ENCODE data around the gene SLC1A1.

The SLC1A1 gene

DNA sequence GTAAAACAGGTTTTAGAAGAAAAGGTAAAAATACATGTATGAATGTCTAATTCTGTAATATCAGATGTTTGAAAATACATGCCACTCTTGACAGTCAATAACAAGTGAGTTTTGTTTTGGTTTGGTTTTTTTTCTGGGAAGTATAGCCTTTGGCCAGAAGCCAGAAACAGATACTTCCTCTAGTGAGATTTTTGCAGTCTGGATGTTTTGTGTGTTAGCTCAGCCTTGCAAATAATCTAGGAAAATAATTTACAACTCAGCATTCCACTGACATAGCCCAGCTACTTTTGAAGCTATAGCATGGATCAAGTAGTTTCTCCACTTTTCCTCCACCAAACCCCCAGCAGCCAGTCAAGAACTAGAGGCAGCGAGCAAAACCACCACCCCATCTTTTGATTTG lies 56.7 kb downstream of the SLC1A1 start:
- DNase-seq = no peak

GRCh38 chr9:4548811-4549725 lies 58.8 kb downstream of the SLC1A1 start:
- no peak for DNase-seq

DNA sequence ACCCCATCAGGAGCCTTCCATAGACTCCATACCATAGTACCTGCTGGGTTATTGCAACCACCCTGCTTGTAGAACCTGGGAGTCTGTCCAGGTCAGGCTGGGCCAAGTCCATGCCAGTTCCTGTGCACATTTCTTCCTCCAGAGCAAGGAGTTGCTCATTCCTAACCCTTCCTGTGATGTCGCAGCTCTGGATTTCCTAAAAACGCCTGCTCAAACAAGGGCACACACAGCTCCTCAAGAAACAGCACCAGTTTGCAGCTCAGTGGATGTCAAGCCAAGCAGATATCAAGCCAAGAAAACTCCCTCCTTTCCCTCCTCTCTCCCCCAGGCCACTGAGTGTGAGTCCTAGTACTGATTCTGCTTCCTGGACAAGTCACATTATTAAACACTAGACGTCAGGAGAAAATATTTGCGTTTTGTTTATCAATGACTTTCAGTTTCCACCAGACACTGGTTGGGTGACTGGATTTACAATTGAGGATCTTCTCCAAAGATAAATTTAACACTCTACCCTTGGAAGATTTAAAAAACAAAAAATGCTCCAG lies 59.6 kb downstream of the SLC1A1 start:
- DNase-seq = no peak

DNA sequence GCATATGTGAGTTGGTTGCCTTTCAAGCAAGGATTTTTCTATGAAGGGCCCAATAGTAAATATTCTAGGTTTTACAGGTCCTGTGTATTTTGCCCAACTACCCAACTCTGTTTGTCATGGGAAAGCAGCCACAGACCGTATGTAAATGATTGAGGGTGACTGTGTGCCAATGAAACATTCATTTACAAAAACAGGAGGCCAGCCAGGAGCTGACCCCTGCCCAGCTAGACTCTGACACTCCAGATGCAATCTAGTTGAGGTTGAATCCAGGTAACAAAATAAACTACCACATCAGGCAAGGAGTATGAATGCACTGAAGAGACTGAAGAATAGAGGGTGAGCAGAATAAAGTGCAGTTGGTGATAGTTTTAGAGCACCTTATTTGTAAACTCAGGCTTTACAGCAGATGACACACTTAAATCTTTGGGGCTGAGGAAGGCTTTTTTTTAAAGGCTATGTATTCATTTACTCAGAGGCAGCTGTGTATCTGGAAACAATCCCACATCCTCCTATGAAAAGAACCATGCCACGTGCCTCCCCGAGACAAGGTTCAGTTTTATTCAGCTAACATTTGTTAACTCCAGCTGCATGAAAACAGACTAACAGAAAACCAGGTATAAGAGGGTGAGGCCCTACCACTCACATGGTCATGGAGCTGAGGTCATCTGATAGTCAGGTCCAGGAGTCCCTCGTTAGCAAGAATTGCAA lies 60.7 kb downstream of the SLC1A1 start:
- no peak for DNase-seq

DNA sequence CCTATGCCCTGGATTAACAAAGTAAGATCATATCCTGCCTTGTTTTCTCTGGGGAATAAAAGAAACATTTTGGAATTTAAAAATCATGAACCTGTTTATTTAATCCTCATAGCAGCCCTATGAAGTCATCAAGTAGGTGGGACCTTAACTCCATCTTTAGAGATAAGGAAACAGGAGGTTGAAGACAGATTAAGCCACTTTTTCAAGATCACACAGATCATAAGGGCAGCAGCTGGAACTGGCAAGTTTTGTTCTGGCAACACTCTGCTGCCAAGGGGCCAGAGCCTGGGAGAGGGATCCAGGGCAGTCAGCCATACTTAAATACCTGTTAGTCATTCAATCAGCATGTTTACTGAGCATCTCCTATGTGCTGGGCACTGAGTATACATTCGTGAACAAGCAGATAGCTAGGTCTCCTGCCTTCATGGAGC lies 63.7 kb downstream of the SLC1A1 start:
- DNase-seq = no peak

DNA sequence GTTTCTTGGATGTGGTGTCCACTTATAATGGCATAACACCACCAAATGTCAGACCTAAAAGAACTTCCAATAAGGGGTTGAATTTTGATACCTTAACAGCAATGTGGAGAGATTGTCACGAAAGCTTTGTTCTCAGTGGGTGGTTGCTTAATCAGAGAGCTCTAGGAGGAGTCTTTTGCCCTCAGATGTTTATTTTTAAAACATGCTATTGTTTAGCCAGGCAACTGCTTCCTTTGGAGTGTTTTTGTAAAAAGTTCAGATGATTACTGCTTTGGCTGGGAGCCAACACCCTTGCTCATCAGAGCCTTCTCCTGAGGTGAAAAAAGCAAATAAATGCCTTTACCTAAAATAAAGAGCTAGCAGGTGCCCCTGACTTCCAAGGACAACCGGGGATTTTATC lies 65.0 kb downstream of the SLC1A1 start:
- no peak for DNase-seq

DNA sequence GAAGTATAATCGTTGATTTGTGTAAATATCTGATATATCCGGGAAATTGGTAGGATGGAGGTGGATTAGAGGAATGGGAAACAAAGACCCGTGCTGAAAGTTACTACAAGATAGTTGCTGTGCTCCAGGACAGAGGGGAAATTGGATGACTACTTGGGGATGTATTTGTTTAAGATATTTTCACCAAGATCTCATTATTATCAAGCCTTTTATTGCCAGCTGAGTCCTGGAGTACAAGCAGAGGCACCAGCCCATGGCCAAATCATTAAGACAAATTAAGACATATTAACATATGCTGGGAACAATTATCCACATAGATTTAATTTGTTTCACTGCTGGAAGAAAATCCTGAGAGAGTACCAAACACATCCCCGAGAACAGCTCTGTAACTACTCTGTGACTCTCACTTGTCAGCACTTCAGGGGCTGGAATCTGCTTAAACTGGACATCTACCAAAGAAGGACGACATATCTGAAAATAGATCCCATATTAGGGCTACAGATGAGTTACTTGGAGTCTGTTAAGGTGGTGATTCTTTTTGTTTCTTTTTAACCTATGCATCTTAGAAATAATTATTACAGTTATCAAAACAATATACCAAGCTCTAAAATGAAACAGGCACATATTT lies 68.2 kb downstream of the SLC1A1 start:
- DNase-seq = no peak

GRCh38 chr9:4559261-4560182 lies 69.3 kb downstream of the SLC1A1 start:
- DNase-seq = no peak

GRCh38 chr9:4563105-4563504 lies 72.8 kb downstream of the SLC1A1 start:
- DNase-seq = no peak

GRCh38 chr9:4566806-4567205 lies 76.5 kb downstream of the SLC1A1 start:
- DNase-seq = no peak

DNA sequence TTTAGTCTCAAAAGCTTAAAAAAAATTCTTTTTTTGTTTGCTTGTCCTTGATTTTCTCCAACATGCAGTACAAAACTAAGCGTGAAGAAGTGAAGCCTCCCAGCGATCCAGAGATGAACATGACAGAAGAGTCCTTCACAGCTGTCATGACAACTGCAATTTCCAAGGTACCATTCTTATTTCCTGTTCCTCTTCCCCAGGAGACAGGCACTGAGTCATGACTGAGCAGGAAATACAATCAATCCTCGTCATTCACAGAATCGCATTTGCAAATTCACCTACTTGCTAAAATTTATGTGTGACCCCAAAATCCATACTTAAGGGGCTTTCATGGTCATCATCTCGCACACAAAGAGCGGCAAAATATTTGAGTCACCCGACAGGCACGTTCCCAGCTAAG lies 77.3 kb downstream of the SLC1A1 start:
- DNase-seq = no peak

- no peak for DNase-seq
These were observed 78.8 kb downstream of the SLC1A1 start for GRCh38 chr9:4569101-4569500.

DNA sequence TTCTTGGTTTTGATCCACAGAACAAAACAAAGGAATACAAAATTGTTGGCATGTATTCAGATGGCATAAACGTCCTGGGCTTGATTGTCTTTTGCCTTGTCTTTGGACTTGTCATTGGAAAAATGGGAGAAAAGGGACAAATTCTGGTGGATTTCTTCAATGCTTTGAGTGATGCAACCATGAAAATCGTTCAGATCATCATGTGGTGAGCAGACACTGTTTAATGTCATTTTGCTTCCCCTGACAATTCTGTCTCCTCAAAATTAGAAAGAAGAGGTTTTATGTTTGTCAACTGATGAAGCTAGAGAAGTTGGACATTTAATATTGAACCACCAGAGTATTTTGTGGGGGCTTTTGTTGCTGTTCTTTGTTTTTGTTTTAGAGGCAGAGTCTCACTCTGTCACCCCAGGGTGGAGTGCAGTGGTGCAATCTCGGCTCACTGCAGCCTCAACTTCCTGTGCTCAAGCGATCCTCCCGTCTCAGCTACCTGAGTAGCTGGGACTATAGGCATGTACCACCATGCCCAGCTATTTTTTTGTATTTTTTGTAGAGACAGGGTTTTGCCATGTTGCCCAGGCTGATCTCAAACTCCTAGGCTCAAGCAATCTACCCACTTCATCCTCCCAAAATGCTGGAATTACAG lies 82.0 kb downstream of the SLC1A1 start:
- no peak for DNase-seq

GRCh38 chr9:4573176-4573575 lies 82.9 kb downstream of the SLC1A1 start:
- DNase-seq = no peak

DNA sequence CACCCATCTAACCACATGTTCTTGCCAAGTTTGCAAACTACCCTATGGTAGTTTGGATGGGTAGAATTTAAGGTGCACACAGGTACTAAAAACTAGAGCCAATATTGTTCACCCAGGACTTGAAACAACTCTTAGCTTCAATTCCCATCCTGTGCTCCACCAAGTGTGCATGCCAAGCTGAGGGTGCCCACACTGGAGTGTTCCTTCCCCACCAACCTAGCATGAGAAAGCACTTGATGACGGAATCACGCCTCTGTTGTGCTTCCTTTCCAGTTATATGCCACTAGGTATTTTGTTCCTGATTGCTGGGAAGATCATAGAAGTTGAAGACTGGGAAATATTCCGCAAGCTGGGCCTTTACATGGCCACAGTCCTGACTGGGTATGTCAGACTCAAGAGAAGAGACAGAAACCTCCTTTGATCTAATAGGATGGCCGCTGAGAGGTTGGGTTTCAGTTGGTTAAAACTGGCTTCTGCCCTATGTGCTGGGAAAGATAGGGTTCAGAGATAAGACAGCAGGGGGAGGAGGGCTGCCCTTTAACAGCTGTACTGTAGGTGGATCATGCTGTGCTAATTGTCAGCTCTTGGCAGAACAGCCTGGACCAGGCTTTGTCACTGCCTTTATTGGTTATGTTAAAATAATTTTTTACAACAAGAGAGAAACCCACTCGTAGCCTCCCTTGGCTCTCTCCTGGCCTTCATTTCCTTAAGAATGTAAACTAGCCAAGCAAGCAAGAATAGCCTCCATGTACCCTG lies 83.5 kb downstream of the SLC1A1 start:
- DNase-seq = no peak

DNA sequence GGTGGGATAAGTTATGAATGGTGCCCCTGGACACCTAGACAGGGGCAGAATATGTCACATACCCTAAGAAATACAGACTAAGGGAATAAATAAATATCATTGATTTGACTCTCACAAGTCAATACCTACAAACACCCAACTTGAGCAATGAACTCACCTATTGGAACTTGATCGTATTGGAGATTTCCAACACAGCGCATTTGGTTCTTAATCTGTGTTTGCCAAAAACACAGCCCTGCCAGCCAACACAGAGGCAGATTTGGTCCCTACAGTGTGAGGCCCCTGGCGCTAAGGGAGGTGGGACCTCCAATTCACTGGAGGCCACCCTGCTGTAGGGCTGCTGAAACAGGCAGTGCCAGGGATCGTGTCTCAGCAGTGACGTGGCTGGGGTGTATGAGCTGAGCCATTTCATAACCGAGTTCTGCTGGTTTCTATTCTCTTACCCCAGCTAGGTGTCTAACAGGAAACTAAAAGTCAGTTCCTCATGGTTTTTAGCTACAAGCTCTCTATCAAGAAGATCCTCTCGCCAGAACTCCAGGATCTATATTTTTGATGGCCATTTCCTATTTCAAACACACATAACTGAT lies 84.5 kb downstream of the SLC1A1 start:
- DNase-seq = no peak

DNA sequence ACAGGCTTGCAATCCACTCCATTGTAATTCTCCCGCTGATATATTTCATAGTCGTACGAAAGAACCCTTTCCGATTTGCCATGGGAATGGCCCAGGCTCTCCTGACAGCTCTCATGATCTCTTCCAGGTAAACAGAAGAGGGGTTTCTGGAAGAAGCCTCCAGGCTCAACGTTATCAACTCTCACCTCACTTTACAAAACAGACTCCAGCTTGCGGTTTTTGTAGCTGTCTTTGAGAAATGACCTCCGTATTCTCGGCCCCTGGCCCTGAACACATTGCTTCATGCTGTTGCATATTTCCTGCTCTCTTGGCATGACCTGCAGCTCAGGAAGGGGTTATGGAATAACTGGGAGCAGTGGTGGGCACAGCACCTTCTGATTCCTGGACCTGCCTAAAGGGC lies 85.7 kb downstream of the SLC1A1 start:
- DNase-seq = no peak

GRCh38 chr9:4576448-4576847 lies 86.2 kb downstream of the SLC1A1 start:
- no peak for DNase-seq

DNA sequence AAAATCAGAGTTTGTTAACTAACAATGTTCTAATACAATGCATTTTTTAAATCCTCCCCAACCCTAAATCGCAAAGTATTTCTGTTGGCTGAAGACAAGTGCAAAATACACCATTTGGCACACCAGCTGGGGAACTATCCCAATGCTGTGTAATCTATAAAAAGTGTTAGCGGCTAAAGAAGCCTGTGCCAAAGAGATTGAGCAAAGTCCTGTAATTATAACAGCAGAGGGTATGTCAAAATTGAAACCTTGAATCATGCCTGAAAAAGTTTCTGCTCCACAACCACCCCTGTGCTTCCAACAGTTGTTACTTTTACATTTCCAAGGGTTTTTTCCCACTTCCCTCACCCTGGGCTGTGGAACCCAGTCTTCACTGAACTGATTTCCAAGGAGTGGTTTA lies 88.7 kb downstream of the SLC1A1 start:
- DNase-seq = no peak

- no peak for DNase-seq
These were observed 90.9 kb downstream of the SLC1A1 start for GRCh38 chr9:4581035-4581760.
